Smooth muscle cell (in vitro differentiated cells): Measurements from ENCODE around the gene GREB1L. TPM values are rescaled to one million over a fixed set of nuclear protein-coding genes. Genes with fewer than 3 reads are reported as not detected.

Experiments used
- DNase-seq: peaks from one replicate; lab custom pipeline; 2025; ENCODE audit not compliant: unreplicated experiment; lab: John Stamatoyannopoulos, UW
- H2AFZ ChIP-seq: fragments of 200-600 bp; sonication (generic); 2 replicates; pipeline ENCODE4 v1.6.0; 2016; ENCODE audit warnings: antibody characterized with exemption, low read depth, mild to moderate bottlenecking
- H3F3A ChIP-seq: fragments of 200-600 bp; sonication (generic); 2 replicates; pipeline ENCODE4 v1.6.0; 2017; ENCODE audit warnings: antibody characterized with exemption, low read depth
- H3K27ac ChIP-seq: fragments of 200-600 bp; sonication (generic); 2 replicates; pipeline ENCODE4 v1.5.1; 2016; ENCODE audit warnings: low read depth, mild to moderate bottlenecking
- H3K27me3 ChIP-seq: fragments of 200-600 bp; sonication (generic); 2 replicates; pipeline ENCODE4 v1.6.1; 2016; ENCODE audit warnings: low read depth, mild to moderate bottlenecking
- H3K36me3 ChIP-seq: fragments of 200-600 bp; sonication (generic); 2 replicates; pipeline ENCODE4 v1.5.1; 2016; ENCODE audit warnings: low read depth
- H3K4me1 ChIP-seq: fragments of 200-600 bp; sonication (generic); 2 replicates; pipeline ENCODE4 v1.5.1; 2016; ENCODE audit warnings: low read depth
- H3K4me2 ChIP-seq: fragments of 200-600 bp; sonication (generic); 2 replicates; pipeline ENCODE4 v1.6.0; 2016; ENCODE audit warnings: mild to moderate bottlenecking
- H3K4me3 ChIP-seq: fragments of 200-600 bp; sonication (generic); 2 replicates; pipeline ENCODE4 v1.5.1; 2016; ENCODE audit warnings: mild to moderate bottlenecking
- H3K79me2 ChIP-seq: fragments of 200-600 bp; sonication (generic); 2 replicates; pipeline ENCODE4 v1.6.0; 2016; ENCODE audit warnings: low read depth, mild to moderate bottlenecking
- H3K9ac ChIP-seq: fragments of 200-600 bp; sonication (generic); 2 replicates; pipeline ENCODE4 v1.6.0; 2016; ENCODE audit warnings: low read depth
- H3K9me3 ChIP-seq: fragments of 200-600 bp; sonication (generic); replicated peaks from 2 replicates; pipeline ENCODE4 v1.5.1; 2016; ENCODE audit warnings: low read depth
- H4K20me1 ChIP-seq: fragments of 200-600 bp; sonication (generic); 2 replicates; pipeline ENCODE4 v1.6.0; 2016; ENCODE audit warnings: low read depth
- CTCF ChIP-seq: fragments of 200-600 bp; sonication (generic); IDR thresholded peaks from 2 replicates; pipeline ENCODE4 v1.5.1; 2017; ENCODE audit warnings: borderline replicate concordance, mild to moderate bottlenecking, antibody characterized with exemption; ENCODE audit not compliant: insufficient read depth, poor library complexity, severe bottlenecking
- WGBS: methylation state at CpG from one replicate; pipeline ENCODE4 v1.1.7; 2016; ENCODE audit warnings: low lambda C conversion rate; 5-methylcytosine and 5-hydroxymethylcytosine counted together
- polyA plus RNA-seq: library from polyadenylated mRNA; unstranded; fragments of >200 nt; fragmentation: Nextera tagmentation; extraction: Ambion mirVana; gene quantifications from 2 replicates; pipeline ENCODE4 v1.2.1, GENCODE V29; 2016
- total RNA-seq: library from RNA; depleted of rRNA; stranded (reverse); fragments of >200 nt; gene quantifications from 2 replicates; pipeline ENCODE4 v1.2.3, GENCODE V29; 2014

The GREB1L gene
- total and polyA plus RNA-seq, 2 experiments from 2014 or later = 4.0 to 15.3 TPM

- Histone ChIP-seq H4K20me1 (no peaks in the 10 kb centered on the region), H3K4me2 (peak overlapping the region; percentile 56), H3K9me3 (no peaks in the 10 kb centered on the region), H3K27me3 (no peaks in the 10 kb centered on the region), H3K36me3 (no peaks in the 10 kb centered on the region), H3K9ac (no peak overlapping the region), H3F3A (no peaks in the 10 kb centered on the region), H3K79me2 (peaks cover 4% of the 10 kb centered on the region), H3K4me1 (peaks cover 60% of the 10 kb centered on the region), H2AFZ (peak overlapping the region; percentile 41), H3K27ac (no peak overlapping the region), H3K4me3 (no peak overlapping the region)
- no peak for DNase-seq
- TF ChIP-seq CTCF = no peak
- WGBS = 53% methylated on average over 1 of the region's 1 CpG
These were observed 120.8 kb downstream of the GREB1L start for GRCh38 chr18:21362831-21363230.

GRCh38 chr18:21363348-21363747, 121.3 kb downstream of the GREB1L start:
- Histone ChIP-seq H3K4me3 (no peak overlapping the region), H3K9me3 (no peaks in the 10 kb centered on the region), H2AFZ (no peak overlapping the region), H3K27me3 (no peaks in the 10 kb centered on the region), H3K9ac (no peak overlapping the region), H3K36me3 (no peaks in the 10 kb centered on the region), H3K79me2 (peaks cover 4% of the 10 kb centered on the region), H3F3A (no peaks in the 10 kb centered on the region), H3K4me2 (no peak overlapping the region), H4K20me1 (no peaks in the 10 kb centered on the region), H3K27ac (no peak overlapping the region), H3K4me1 (peaks cover 65% of the 10 kb centered on the region)
- no peak for DNase-seq
- TF ChIP-seq CTCF = no peak
- 0% methylated on average over 1 of the region's 1 CpG for WGBS

- Histone ChIP-seq H3K27ac (no peak overlapping the region), H2AFZ (no peak overlapping the region), H3K27me3 (no peaks in the 10 kb centered on the region), H3K4me2 (no peak overlapping the region), H3K4me3 (no peak overlapping the region), H3K9me3 (no peaks in the 10 kb centered on the region), H4K20me1 (no peaks in the 10 kb centered on the region), H3K36me3 (no peaks in the 10 kb centered on the region), H3K9ac (no peak overlapping the region), H3K79me2 (peaks cover 4% of the 10 kb centered on the region), H3F3A (no peaks in the 10 kb centered on the region), H3K4me1 (peaks cover 76% of the 10 kb centered on the region)
- 56% methylated on average over 2 of the region's 2 CpGs for WGBS
- TF ChIP-seq CTCF = no peak
- no peak for DNase-seq
These were observed 122.4 kb downstream of the GREB1L start for GRCh38 chr18:21364471-21364870.

GRCh38 chr18:21366896-21367295, 124.9 kb downstream of the GREB1L start:
- no peak for TF ChIP-seq CTCF
- 85% methylated on average over 2 of the region's 2 CpGs for WGBS
- H3K9ac ChIP-seq = no peak overlapping the region

More at GRCh38 chr18:21366896-21367295, 124.9 kb downstream of the GREB1L start:
- no peak overlapping the region for H3K27ac ChIP-seq
- H3K79me2 ChIP-seq = peaks cover 4% of the 10 kb centered on the region
- no peaks in the 10 kb centered on the region for H4K20me1 ChIP-seq
- H3K4me1 ChIP-seq = peaks cover 65% of the 10 kb centered on the region
- no peak overlapping the region for H3K4me3 ChIP-seq
- no peaks in the 10 kb centered on the region for H3K9me3 ChIP-seq
- H3F3A ChIP-seq = no peaks in the 10 kb centered on the region
- H3K27me3 ChIP-seq = no peaks in the 10 kb centered on the region
- no peaks in the 10 kb centered on the region for H3K36me3 ChIP-seq
- DNase-seq = no peak
- no peak overlapping the region for H2AFZ ChIP-seq
- H3K4me2 ChIP-seq = no peak overlapping the region
